A549 treated with AZD2906 at 1 μM for 4 hours (cell line): Measurements from ENCODE around the gene KIF9. TPM values are rescaled to one million over a fixed set of nuclear protein-coding genes. Genes with fewer than 3 reads are reported as not detected.

Experiments
- total RNA-seq: library from RNA; stranded (reverse); fragments of 200-300 nt; extraction: Qiagen RNA extraction; gene quantifications from 5 replicates; pipeline ENCODE4 v1.2.3, GENCODE V29; 2022

KIF9 gene
- total RNA-seq: 15.5 to 21.6 TPM (median 19.5 TPM) in 5 replicates

GRCh38 chr3:47282424-47283192 lies at the start of gene KIF9, which contains the start of gene KLHL18:
Gene KIF9 (minus strand): TSS chr3:47282799. CDS start chr3:47277374, 5,425 bp downstream.
Gene KLHL18 (plus strand): TSS chr3:47282944. CDS start chr3:47282966, 22 bp downstream.

Other genes starting within 250 kb of the KIF9 start
- 15.9 to 25.6 TPM (median 17.4 TPM) in 5 replicates for gene SETD2, start 118.7 kb downstream of the KIF9 start, total RNA-seq
- 18.0 to 19.5 TPM (median 18.9 TPM) in 5 replicates for gene KLHL18, start 145 bp upstream of the KIF9 start, total RNA-seq
- 18.0 to 23.0 TPM (median 21.6 TPM) in 5 replicates for gene PTPN23, start 98.2 kb upstream of the KIF9 start, total RNA-seq
- gene SCAP, start 193.1 kb upstream of the KIF9 start, total RNA-seq: 22.0 to 30.1 TPM (median 27.4 TPM) in 5 replicates
- gene ELP6, start 230.9 kb upstream of the KIF9 start, total RNA-seq: 25.0 to 30.6 TPM (median 28.0 TPM) in 5 replicates